Loucy (cell line): ENCODE measurements around the gene HSPE1.

Experiments used
- H2AFZ ChIP-seq: fragments of 200-600 bp; sonication (generic); 2 replicates; pipeline ENCODE4 v1.6.0; 2016; ENCODE audit warnings: antibody characterized with exemption, mild to moderate bottlenecking, low read length, moderate library complexity
- H3F3A ChIP-seq: fragments of 200-600 bp; 2 replicates; pipeline ENCODE4 v1.6.0; 2016; ENCODE audit warnings: antibody characterized with exemption, low read depth, mild to moderate bottlenecking
- H3K27me3 ChIP-seq: fragments of 200-600 bp; sonication (generic); 2 replicates; pipeline ENCODE4 v1.6.1; 2014; ENCODE audit warnings: low read length, mild to moderate bottlenecking; ENCODE audit not compliant: insufficient read depth, poor library complexity, severe bottlenecking
- H3K36me3 ChIP-seq: fragments of 200-600 bp; sonication (generic); 2 replicates; pipeline ENCODE4 v1.6.1; 2016; ENCODE audit warnings: low read length; ENCODE audit not compliant: insufficient read depth
- H3K4me1 ChIP-seq: fragments of 200-600 bp; sonication (generic); 2 replicates; pipeline ENCODE4 v1.5.1; 2014; ENCODE audit warnings: low read length, mild to moderate bottlenecking; ENCODE audit not compliant: insufficient read depth, poor library complexity, severe bottlenecking
- H3K4me2 ChIP-seq: fragments of 200-600 bp; sonication (generic); 2 replicates; pipeline ENCODE4 v1.6.0; 2014; ENCODE audit warnings: antibody characterized with exemption, low read length, low read depth, mild to moderate bottlenecking; ENCODE audit not compliant: poor library complexity, severe bottlenecking
- H3K4me3 ChIP-seq: fragments of 200-600 bp; sonication (generic); 2 replicates; pipeline ENCODE4 v1.5.1; 2014; ENCODE audit warnings: low read length, mild to moderate bottlenecking, mixed read lengths; ENCODE audit not compliant: poor library complexity, severe bottlenecking
- H3K79me2 ChIP-seq: fragments of 200-600 bp; sonication (generic); 2 replicates; pipeline ENCODE4 v1.6.1; 2014; ENCODE audit warnings: low read length; ENCODE audit not compliant: insufficient read depth
- H3K9ac ChIP-seq: fragments of 200-600 bp; sonication (generic); 2 replicates; pipeline ENCODE4 v1.6.0; 2014; ENCODE audit warnings: mild to moderate bottlenecking, low read depth, low read length, moderate library complexity; ENCODE audit not compliant: poor library complexity, severe bottlenecking
- H3K9me2 ChIP-seq: fragments of 200-600 bp; sonication (generic); replicated peaks from 2 replicates; pipeline ENCODE4 v1.6.1; 2016; ENCODE audit warnings: low read depth, low read length, mixed read lengths
- H3K9me3 ChIP-seq: fragments of 200-600 bp; sonication (generic); 2 replicates; pipeline ENCODE4 v1.6.1; 2014; ENCODE audit warnings: mild to moderate bottlenecking, antibody characterized with exemption, low read length, low read depth; ENCODE audit not compliant: insufficient read depth
- H4K20me1 ChIP-seq: fragments of 200-600 bp; sonication (generic); 2 replicates; pipeline ENCODE4 v1.6.0; 2014; ENCODE audit warnings: antibody characterized with exemption, low read length, mild to moderate bottlenecking; ENCODE audit not compliant: insufficient read depth, poor library complexity, severe bottlenecking
- EZH2phosphoT487 ChIP-seq: fragments of 200-600 bp; IDR thresholded peaks from 2 replicates; pipeline ENCODE4 v1.6.1; 2018; ENCODE audit warnings: antibody characterized with exemption, mild to moderate bottlenecking, moderate library complexity, borderline replicate concordance
- TF ChIP-seq, protein P1 (sequence below): fragments of 200-600 bp; sonication (generic); conservative IDR thresholded peaks from 2 replicates; pipeline ENCODE4 v1.5.1; 2014; ENCODE audit warnings: mild to moderate bottlenecking, antibody characterized with exemption, low read length

HSPE1 gene

DNA sequence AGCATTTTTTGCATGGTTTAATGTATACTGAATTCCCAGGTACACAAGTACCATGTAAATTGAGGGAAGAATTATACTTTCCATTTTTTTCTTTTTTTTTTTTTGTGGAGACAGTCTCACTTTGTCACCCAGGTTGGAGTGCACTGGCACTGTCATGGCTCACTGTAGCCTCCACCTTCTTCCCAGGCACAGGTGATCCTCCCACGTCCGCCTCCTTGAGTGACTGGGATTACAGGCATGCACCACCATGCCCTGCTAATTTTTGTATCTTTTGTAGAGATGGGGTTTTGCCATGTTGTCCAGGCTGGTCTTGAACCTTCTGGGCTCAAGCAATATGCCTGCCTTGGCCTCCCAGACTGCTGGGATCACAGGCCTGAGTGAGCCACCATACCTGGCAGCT, 3.8 kb downstream of the HSPE1 start:
- TF ChIP-seq, protein P1, sequence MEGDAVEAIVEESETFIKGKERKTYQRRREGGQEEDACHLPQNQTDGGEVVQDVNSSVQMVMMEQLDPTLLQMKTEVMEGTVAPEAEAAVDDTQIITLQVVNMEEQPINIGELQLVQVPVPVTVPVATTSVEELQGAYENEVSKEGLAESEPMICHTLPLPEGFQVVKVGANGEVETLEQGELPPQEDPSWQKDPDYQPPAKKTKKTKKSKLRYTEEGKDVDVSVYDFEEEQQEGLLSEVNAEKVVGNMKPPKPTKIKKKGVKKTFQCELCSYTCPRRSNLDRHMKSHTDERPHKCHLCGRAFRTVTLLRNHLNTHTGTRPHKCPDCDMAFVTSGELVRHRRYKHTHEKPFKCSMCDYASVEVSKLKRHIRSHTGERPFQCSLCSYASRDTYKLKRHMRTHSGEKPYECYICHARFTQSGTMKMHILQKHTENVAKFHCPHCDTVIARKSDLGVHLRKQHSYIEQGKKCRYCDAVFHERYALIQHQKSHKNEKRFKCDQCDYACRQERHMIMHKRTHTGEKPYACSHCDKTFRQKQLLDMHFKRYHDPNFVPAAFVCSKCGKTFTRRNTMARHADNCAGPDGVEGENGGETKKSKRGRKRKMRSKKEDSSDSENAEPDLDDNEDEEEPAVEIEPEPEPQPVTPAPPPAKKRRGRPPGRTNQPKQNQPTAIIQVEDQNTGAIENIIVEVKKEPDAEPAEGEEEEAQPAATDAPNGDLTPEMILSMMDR = no peak
- no peak for TF ChIP-seq EZH2phosphoT487
- peak overlapping the region; percentile 31 for H3K4me3 ChIP-seq
- no peaks in the 10 kb centered on the region for H3K27me3 ChIP-seq
- H3K4me1 ChIP-seq = peaks cover 12% of the 10 kb centered on the region
- H2AFZ ChIP-seq = no peak overlapping the region
- no peak overlapping the region for H3K9ac ChIP-seq
- no peaks in the 10 kb centered on the region; the same call in 1 of the 2 replicates for H3F3A ChIP-seq
- H3K79me2 ChIP-seq = peaks cover 62% of the 10 kb centered on the region
- no peaks in the 10 kb centered on the region for H3K9me3 ChIP-seq
- H3K4me2 ChIP-seq = peak overlapping the region; percentile 99
- H3K9me2 ChIP-seq = no peaks in the 10 kb centered on the region
- peaks cover 33% of the 10 kb centered on the region for H4K20me1 ChIP-seq
- H3K36me3 ChIP-seq = peaks cover 11% of the 10 kb centered on the region

GRCh38 chr2:197504512-197504911, 4.3 kb downstream of the HSPE1 start:
- Histone ChIP-seq H3K27me3 (no peaks in the 10 kb centered on the region), H3K36me3 (peaks cover 11% of the 10 kb centered on the region), H3K4me1 (peaks cover 12% of the 10 kb centered on the region), H3K9ac (no peak overlapping the region), H4K20me1 (peaks cover 30% of the 10 kb centered on the region), H3K9me3 (no peaks in the 10 kb centered on the region), H3F3A (no peaks in the 10 kb centered on the region; the same call in 1 of the 2 replicates), H3K4me2 (no peak overlapping the region), H3K9me2 (no peaks in the 10 kb centered on the region), H3K79me2 (peaks cover 57% of the 10 kb centered on the region), H3K4me3 (no peak overlapping the region), H2AFZ (no peak overlapping the region)
- TF ChIP-seq EZH2phosphoT487 = no peak
- TF ChIP-seq, protein P1 = no peak

DNA sequence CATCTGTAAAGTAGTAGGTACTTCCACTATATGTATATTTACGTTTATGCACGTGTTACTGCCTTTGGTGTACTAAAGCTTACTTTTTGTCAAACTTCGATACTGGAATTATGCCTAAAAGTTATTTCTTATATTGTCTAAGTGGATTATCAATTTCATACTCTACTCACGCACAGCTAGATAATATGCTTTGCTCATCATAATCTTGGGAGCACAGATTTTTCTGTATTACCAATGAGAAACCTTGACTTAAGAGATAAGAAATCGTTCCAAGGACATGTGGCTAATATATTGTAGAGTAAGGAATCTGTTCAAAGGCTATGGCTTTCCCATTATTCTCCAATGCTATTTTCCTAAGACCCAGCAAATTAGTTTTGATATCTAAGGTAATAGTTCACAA, 6.5 kb downstream of the HSPE1 start:
- Histone ChIP-seq H3K9me2 (no peaks in the 10 kb centered on the region), H3K9me3 (no peaks in the 10 kb centered on the region), H3K4me1 (peaks cover 11% of the 10 kb centered on the region), H3K27me3 (no peaks in the 10 kb centered on the region), H3K4me2 (no peak overlapping the region), H4K20me1 (peaks cover 20% of the 10 kb centered on the region), H3K4me3 (no peak overlapping the region), H2AFZ (no peak overlapping the region), H3F3A (no peaks in the 10 kb centered on the region; the same call in 1 of the 2 replicates), H3K9ac (no peak overlapping the region), H3K36me3 (peaks cover 11% of the 10 kb centered on the region), H3K79me2 (peaks cover 42% of the 10 kb centered on the region)
- TF ChIP-seq, protein P1 = no peak
- TF ChIP-seq EZH2phosphoT487 = no peak
